Prostate gland (tissue), 2 donors: ENCODE results near the gene LPP.

Experiments used
- POLR2A ChIP-seq: fragments of 450-650 bp; IDR thresholded peaks from one replicate; pipeline ENCODE4 v1.6.1; 2016; ENCODE audit warnings: antibody characterized with exemption, mild to moderate bottlenecking
- POLR2AphosphoS5 ChIP-seq: sonication (generic); formaldehyde crosslinking; IDR thresholded peaks from one replicate; pipeline ENCODE4 v1.6.1; 2017; ENCODE audit warnings: antibody characterized with exemption
- TF ChIP-seq, protein P1 (sequence below), 4 experiments: fragments of 200-600 bp in 2 of 4; fragments of 450-650 bp in 2 of 4; sonication (generic) in 2 of 4; IDR thresholded peaks; 1 replicate in 3 of 4; 2 replicates in 1 of 4; pipeline ENCODE4 v1.5.1; 2016 to 2019; ENCODE audit warnings: antibody characterized with exemption in 4 of 4, mild to moderate bottlenecking in 2 of 4, moderate library complexity in 2 of 4

DNA sequence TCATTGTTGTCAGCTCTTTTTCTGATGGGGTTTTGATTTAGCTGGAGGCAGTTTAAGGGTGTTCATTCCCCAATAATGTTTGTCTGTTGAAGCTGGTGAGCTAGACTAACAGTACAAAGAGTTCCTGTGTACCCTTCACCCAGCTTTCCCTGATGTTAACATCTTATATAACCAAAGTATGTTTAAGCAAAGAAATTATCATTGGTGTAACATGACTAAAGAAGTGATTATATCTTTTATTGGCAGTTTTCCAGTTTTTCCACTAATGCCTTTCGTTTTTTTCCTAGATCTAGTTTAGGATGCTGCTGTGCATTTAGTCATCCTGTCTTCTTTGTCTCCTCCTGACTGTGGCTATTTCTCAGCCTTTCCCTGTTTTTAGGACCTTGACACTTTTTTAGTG is 165.6 kb downstream of the LPP start:
- no peak for TF ChIP-seq POLR2AphosphoS5
- TF ChIP-seq, protein P1, sequence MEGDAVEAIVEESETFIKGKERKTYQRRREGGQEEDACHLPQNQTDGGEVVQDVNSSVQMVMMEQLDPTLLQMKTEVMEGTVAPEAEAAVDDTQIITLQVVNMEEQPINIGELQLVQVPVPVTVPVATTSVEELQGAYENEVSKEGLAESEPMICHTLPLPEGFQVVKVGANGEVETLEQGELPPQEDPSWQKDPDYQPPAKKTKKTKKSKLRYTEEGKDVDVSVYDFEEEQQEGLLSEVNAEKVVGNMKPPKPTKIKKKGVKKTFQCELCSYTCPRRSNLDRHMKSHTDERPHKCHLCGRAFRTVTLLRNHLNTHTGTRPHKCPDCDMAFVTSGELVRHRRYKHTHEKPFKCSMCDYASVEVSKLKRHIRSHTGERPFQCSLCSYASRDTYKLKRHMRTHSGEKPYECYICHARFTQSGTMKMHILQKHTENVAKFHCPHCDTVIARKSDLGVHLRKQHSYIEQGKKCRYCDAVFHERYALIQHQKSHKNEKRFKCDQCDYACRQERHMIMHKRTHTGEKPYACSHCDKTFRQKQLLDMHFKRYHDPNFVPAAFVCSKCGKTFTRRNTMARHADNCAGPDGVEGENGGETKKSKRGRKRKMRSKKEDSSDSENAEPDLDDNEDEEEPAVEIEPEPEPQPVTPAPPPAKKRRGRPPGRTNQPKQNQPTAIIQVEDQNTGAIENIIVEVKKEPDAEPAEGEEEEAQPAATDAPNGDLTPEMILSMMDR (IDR thresholded peaks at IDR 0.05), result no peak
- no peak for TF ChIP-seq POLR2A
